GM12878 (cell line): ENCODE data around the gene PRR7. TPM values are rescaled to one million over a fixed set of nuclear protein-coding genes. Genes with fewer than 3 reads are reported as not detected.

Experiments used
- ATAC-seq: fragments of 200-7000 bp; cut with Tn5 transposase; 3 replicates; pipeline ENCODE4 v1.9.1; 2020; ENCODE audit warnings: mild to moderate bottlenecking, moderate library complexity
- BruUV-seq: library from RNA; stranded (reverse); fragments of 400-500 nt; replicated peaks from 2 replicates; lab custom pipeline; 2021; lab: Mats Ljungman, UMichigan
- CTCF ChIA-PET: fragments of 300-600 bp; sonication (Branson Sonifier 250); formaldehyde crosslinking; extraction: SDS; loops from one replicate; lab custom pipeline; 2021; ENCODE audit warnings: inconsistent platforms; lab: Yijun Ruan, JAX
- POLR2A ChIA-PET: fragments of 350-600 bp; formaldehyde crosslinking; extraction: SDS; loops from one replicate; lab custom pipeline; 2021; ENCODE audit warnings: inconsistent platforms; lab: Charles Lee
- RAD21 ChIA-PET: fragments of 300-600 bp; sonication (Branson Sonifier 250); formaldehyde crosslinking; loops from one replicate; lab custom pipeline; 2023; ENCODE audit warnings: antibody characterized with exemption; ENCODE audit not compliant: unreplicated experiment; lab: Charles Lee
- SMC1A ChIA-PET: fragments of 300-600 bp; sonication (Branson Sonifier 250); formaldehyde crosslinking; loops from one replicate; lab custom pipeline; 2023; ENCODE audit not compliant: unreplicated experiment, uncharacterized antibody; lab: Charles Lee
- DNase-seq: peaks from one replicate; pipeline ENCODE4 v3.0.0-alpha.2; 2011; ENCODE audit warnings: low read depth, low spot score
- FAIRE-seq: peaks from 3 replicates; lab custom pipeline; 2011; peaks lifted over from hg19 to GRCh38; lab: Jason Lieb, UNC
- H2AFZ ChIP-seq: 2 replicates; pipeline ENCODE4 v1.6.0; 2011; ENCODE audit warnings: low read depth, low read length, control low read depth; ENCODE audit not compliant: control insufficient read depth
- H3K27ac ChIP-seq: 2 replicates; pipeline ENCODE4 v1.5.1; 2011; ENCODE audit warnings: control low read depth; ENCODE audit not compliant: control insufficient read depth, insufficient read depth
- H3K27me3 ChIP-seq, 2 experiments: replicated peaks in 1 of 2; 2 replicates each; pipeline versions ENCODE4 v1.6.0 to v1.6.1; 2011; ENCODE audit warnings: low read length in 1 of 2; ENCODE audit not compliant: control insufficient read depth in 2 of 2, insufficient read depth in 2 of 2
- H3K36me3 ChIP-seq, 2 experiments: 2 replicates each; pipeline ENCODE4 v1.5.1; 2011; ENCODE audit warnings: low read length in 1 of 2; ENCODE audit not compliant: control insufficient read depth in 2 of 2, insufficient read depth in 2 of 2
- H3K4me1 ChIP-seq: 2 replicates; pipeline ENCODE4 v1.6.1; 2011; ENCODE audit warnings: mild to moderate bottlenecking, low read length, moderate library complexity, mixed read lengths; ENCODE audit not compliant: control insufficient read depth, insufficient read depth
- H3K4me2 ChIP-seq: 2 replicates; pipeline ENCODE4 v1.6.0; 2011; ENCODE audit warnings: control low read depth; ENCODE audit not compliant: control insufficient read depth, insufficient read depth
- H3K4me3 ChIP-seq: fragments of 200-600 bp; sonication (generic); 2 replicates; pipeline ENCODE4 v1.5.1; 2016
- H3K79me2 ChIP-seq: 2 replicates; pipeline ENCODE4 v1.6.0; 2011; ENCODE audit warnings: low read length; ENCODE audit not compliant: control insufficient read depth, insufficient read depth
- H3K9ac ChIP-seq: 2 replicates; pipeline ENCODE4 v1.8.0; 2011; ENCODE audit warnings: low read length, control low read depth, mixed read lengths; ENCODE audit not compliant: control insufficient read depth, insufficient read depth
- H3K9me3 ChIP-seq: replicated peaks from 3 replicates; pipeline ENCODE4 v1.5.1; 2011; ENCODE audit warnings: mild to moderate bottlenecking, low read length; ENCODE audit not compliant: control insufficient read depth, insufficient read depth
- H4K20me1 ChIP-seq: 2 replicates; pipeline ENCODE4 v1.6.0; 2011; ENCODE audit not compliant: control insufficient read depth, insufficient read depth
- BHLHE40 ChIP-seq, 2 experiments: fragments of 450-650 bp in 1 of 2; IDR thresholded peaks; 2 replicates each; pipeline ENCODE4 v1.6.1; 2011 to 2017; ENCODE audit warnings: low read depth in 2 of 2, borderline replicate concordance in 1 of 2, improper control_type of control experiment in 1 of 2, low read length in 1 of 2, mild to moderate bottlenecking in 1 of 2
- JUND ChIP-seq: IDR thresholded peaks from 2 replicates; pipeline ENCODE4 v1.6.1; 2012; ENCODE audit warnings: low read depth, mild to moderate bottlenecking, low read length, improper control_type of control experiment, moderate library complexity
- KDM1A ChIP-seq: fragments of 200-600 bp; sonication (generic); IDR thresholded peaks from 2 replicates; pipeline ENCODE4 v1.6.1; 2016; ENCODE audit warnings: borderline replicate concordance
- LARP7 ChIP-seq: fragments of 450-650 bp; IDR thresholded peaks from 2 replicates; pipeline ENCODE4 v1.6.1; 2017; ENCODE audit warnings: mild to moderate bottlenecking
- NFYA ChIP-seq: IDR thresholded peaks from 2 replicates; pipeline ENCODE4 v1.6.1; 2011; ENCODE audit warnings: low read depth, mild to moderate bottlenecking, low read length, improper control_type of control experiment, borderline replicate concordance
- NFYB ChIP-seq: IDR thresholded peaks from 2 replicates; pipeline ENCODE4 v1.6.1; 2011; ENCODE audit warnings: low read depth, mild to moderate bottlenecking, low read length, improper control_type of control experiment, moderate library complexity; ENCODE audit not compliant: insufficient read depth
- NR2F1 ChIP-seq: fragments of 450-650 bp; conservative IDR thresholded peaks from 2 replicates; pipeline ENCODE4 v1.6.1; 2017; ENCODE audit warnings: mild to moderate bottlenecking
- PAX5 ChIP-seq: IDR thresholded peaks from 2 replicates; pipeline ENCODE4 v1.6.1; 2011; ENCODE audit warnings: low read depth, low read length, borderline replicate concordance
- PML ChIP-seq: IDR thresholded peaks from 2 replicates; pipeline ENCODE4 v1.6.1; 2012; ENCODE audit warnings: low read length, inconsistent platforms
- POLR2A ChIP-seq: IDR thresholded peaks from 2 replicates; pipeline ENCODE4 v1.6.1; 2011; ENCODE audit warnings: low read depth, mild to moderate bottlenecking, low read length
- RFX5 ChIP-seq: IDR thresholded peaks from 2 replicates; pipeline ENCODE4 v1.6.1; 2011; ENCODE audit warnings: low read depth, low read length, improper control_type of control experiment
- SMAD5 ChIP-seq: IDR thresholded peaks from 2 replicates; pipeline ENCODE4 v1.6.1; 2016; ENCODE audit warnings: antibody characterized with exemption, low read depth
- SMARCA5 ChIP-seq: fragments of 450-650 bp; IDR thresholded peaks from 2 replicates; pipeline ENCODE4 v1.6.1; 2017; ENCODE audit warnings: mild to moderate bottlenecking
- YY1 ChIP-seq: IDR thresholded peaks from 2 replicates; pipeline ENCODE4 v1.6.1; 2011; ENCODE audit warnings: low read depth, mild to moderate bottlenecking, low read length
- ZBED1 ChIP-seq: IDR thresholded peaks from 2 replicates; pipeline ENCODE4 v1.6.1; 2016; ENCODE audit warnings: borderline replicate concordance
- WGBS: methylation state at CpG from one replicate; pipeline ENCODE4 v1.1.6; 2016; ENCODE audit warnings: low lambda C conversion rate; ENCODE audit not compliant: insufficient replicate concordance, insufficient coverage; ENCODE audit errors: missing lambda C conversion rate; 5-methylcytosine and 5-hydroxymethylcytosine counted together
- in situ Hi-C: fragments of 300-500 bp; cut with MboI; formaldehyde crosslinking; loops from 9 replicates; pipeline ENCODE4 v1.14.3; 2018; ENCODE audit warnings: mixed read lengths
- intact Hi-C: fragments of 100-400 bp; cut with micrococcal nuclease; formaldehyde crosslinking; loops from one replicate; pipeline ENCODE4 v1.14.2; 2022; ENCODE audit not compliant: unreplicated experiment
- polyA plus RNA-seq, 11 experiments: library from polyadenylated mRNA; depleted of rRNA in 4 of 11; unstranded in 6 of 11; stranded (reverse) in 5 of 11; fragments of >200 nt; fragmentation: Nextera tagmentation in 4 of 11; fragmentation: Illumina TruSeq in 1 of 11; extraction: Ambion mirVana in 4 of 11; extraction: Trizol in 1 of 11; gene quantifications; 1 replicate in 1 of 11; 2 replicates in 10 of 11; pipeline versions ENCODE4 v1.2.1 to v1.2.3, GENCODE V29; 2011 to 2016; ENCODE audit warnings: inconsistent platforms in 2 of 11, missing spikeins in 2 of 11, low read depth in 1 of 11
- total RNA-seq, 4 experiments: library from RNA; depleted of rRNA in 3 of 4; stranded (reverse); fragments of >200 nt in 3 of 4; fragmentation: Illumina TruSeq in 1 of 4; extraction: Trizol in 1 of 4; gene quantifications; 2 replicates each; pipeline versions ENCODE4 v1.2.1 to v1.2.3, GENCODE V29; 2013 to 2021
- TF ChIP-seq, protein P1 (sequence below): fragments of 450-650 bp; IDR thresholded peaks from 2 replicates; pipeline ENCODE4 v1.6.1; 2017; ENCODE audit warnings: mild to moderate bottlenecking, moderate library complexity
- TF ChIP-seq, protein P2 (sequence below): IDR thresholded peaks from 2 replicates; pipeline ENCODE4 v1.6.1; 2011; ENCODE audit warnings: low read depth, mild to moderate bottlenecking, low read length, moderate library complexity, borderline replicate concordance; ENCODE audit errors: extremely low read depth
- TF ChIP-seq, protein P3 (sequence below): fragments of 150-350 bp; IDR thresholded peaks from 2 replicates; pipeline ENCODE4 v1.6.1; 2014; ENCODE audit warnings: mild to moderate bottlenecking, low read depth, low read length

Gene PRR7
- total and polyA plus RNA-seq, 10 of the 15 experiments (the other 5 are each of a cell fraction or from before 2014, with no cell fraction given), result 0.09 to 18.8 (median 4.6) TPM; not detected in 2

DNA sequence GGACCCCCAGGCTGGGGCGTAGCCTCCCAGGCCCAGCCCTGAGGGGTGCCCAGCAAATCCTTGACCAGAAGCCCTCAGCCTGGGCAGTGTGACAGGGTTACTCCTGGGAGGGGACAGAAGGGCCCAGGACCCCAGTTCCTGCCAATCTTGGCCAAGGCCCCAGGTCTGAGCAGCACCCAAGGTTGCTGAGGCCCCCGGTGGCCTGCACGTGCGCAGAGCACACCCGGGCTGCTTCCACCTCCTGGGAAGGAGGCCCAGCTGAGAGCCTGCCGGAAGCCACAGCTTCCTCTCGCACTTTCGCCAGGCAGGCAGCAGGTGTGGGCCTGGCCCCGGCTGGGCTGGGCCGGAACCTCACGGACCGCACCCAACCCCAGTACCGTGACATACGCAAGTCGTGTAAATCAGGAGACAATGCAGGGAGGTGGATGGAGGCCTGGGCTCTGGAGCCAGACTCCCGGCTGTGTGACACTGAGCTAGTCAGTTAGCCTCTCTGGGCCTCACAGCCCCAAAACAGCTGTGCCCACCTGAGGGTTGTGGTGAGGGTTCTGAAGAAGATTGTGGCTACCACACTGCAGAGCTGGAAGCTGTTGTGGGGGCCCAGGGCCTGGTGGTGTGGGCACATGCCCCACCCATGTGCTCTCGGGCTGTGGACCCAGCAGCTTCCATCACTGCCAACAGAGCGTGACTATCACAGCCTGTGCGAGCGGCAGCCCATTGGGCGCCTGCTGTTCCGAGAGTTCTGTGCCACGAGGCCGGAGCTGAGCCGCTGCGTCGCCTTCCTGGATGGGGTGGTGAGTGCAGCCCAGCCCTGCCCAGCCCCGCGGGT lies 15.1 kb upstream of the PRR7 start:
- H3K4me3 ChIP-seq, result peak overlapping the region; percentile 83; the same call in 1 of the 2 replicates
- H3K4me2 ChIP-seq, result peak overlapping the region; percentile 65
- no peaks in the 10 kb centered on the region for H4K20me1 ChIP-seq
- BruUV-seq, result no TSS peak
- DNase-seq (peak; percentile 77), FAIRE-seq (peak; percentile 97), ATAC-seq (peak; percentile 59)
- H3K4me1 ChIP-seq, result peaks cover 49% of the 10 kb centered on the region
- RAD21 ChIA-PET, result interaction anchor here (0.6 to 11.0 kb wide), 14 partner anchors 9 to 122 kb away, joined by 3 to 288 read pairs (median 4); partner anchors contain the start of gene PRR7
- H3K36me3 ChIP-seq, result peaks cover 32 to 40% of the 10 kb centered on the region in 2 experiments
- in situ Hi-C loops (no loop called here), intact Hi-C loops (loop anchor here (2.0 kb wide), 1 partner anchor 17 kb away; no protein-coding TSS in a partner anchor)
- CTCF ChIA-PET, result interaction anchor here (0.6 to 13.2 kb wide), 10 partner anchors 15 to 119 kb away, joined by 3 to 188 read pairs (median 4); partner anchors contain the start of genes PFN3 and PRR7
- H3K9me3 ChIP-seq, result no peaks in the 10 kb centered on the region
- H3K27me3 ChIP-seq, result no peaks in the 10 kb centered on the region
- peaks cover 58% of the 10 kb centered on the region for H3K79me2 ChIP-seq
- 1% methylated on average over 29 of the region's 29 CpGs for WGBS
- SMC1A ChIA-PET, result interaction anchor here (0.6 to 7.2 kb wide), 11 partner anchors 10 to 632 kb away, joined by 3 to 73 read pairs (median 7); partner anchors contain the start of gene PRR7
- H2AFZ ChIP-seq, result no peak overlapping the region
- H3K27ac ChIP-seq, result peak overlapping the region; percentile 94
- H3K9ac ChIP-seq, result peak overlapping the region; percentile 93
- POLR2A ChIA-PET, result interaction anchor here (0.9 to 13.4 kb wide), 8 partner anchors 9 to 168 kb away, joined by 3 to 358 read pairs (median 6); partner anchors contain the start of genes F12, PFN3 and PRR7
- TF ChIP-seq NFYB (0 out of 2 replicates have a peak, but pooled peaks have one; percentile 39), KDM1A (no peak), ZBED1 (peak; percentile 98), JUND (no peak), YY1 (peak; percentile 5; the same call in 1 of the 2 replicates), LARP7 (peak; percentile 34), BHLHE40 (IDR thresholded peaks at IDR 0.05; ENCODE audit: borderline replicate concordance in 1 of 2, low read depth in 2 of 2, low read length in 1 of 2) (peak; percentile 99), PML (no peak), SMARCA5 (peak; percentile 99), SMAD5 (no peak), RFX5 (no peak), NR2F1 (peak; percentile 32; the same call in 1 of the 2 replicates), NFYA (no peak), PAX5 (peak; percentile 94), POLR2A (no peak)
- TF ChIP-seq, protein P1, sequence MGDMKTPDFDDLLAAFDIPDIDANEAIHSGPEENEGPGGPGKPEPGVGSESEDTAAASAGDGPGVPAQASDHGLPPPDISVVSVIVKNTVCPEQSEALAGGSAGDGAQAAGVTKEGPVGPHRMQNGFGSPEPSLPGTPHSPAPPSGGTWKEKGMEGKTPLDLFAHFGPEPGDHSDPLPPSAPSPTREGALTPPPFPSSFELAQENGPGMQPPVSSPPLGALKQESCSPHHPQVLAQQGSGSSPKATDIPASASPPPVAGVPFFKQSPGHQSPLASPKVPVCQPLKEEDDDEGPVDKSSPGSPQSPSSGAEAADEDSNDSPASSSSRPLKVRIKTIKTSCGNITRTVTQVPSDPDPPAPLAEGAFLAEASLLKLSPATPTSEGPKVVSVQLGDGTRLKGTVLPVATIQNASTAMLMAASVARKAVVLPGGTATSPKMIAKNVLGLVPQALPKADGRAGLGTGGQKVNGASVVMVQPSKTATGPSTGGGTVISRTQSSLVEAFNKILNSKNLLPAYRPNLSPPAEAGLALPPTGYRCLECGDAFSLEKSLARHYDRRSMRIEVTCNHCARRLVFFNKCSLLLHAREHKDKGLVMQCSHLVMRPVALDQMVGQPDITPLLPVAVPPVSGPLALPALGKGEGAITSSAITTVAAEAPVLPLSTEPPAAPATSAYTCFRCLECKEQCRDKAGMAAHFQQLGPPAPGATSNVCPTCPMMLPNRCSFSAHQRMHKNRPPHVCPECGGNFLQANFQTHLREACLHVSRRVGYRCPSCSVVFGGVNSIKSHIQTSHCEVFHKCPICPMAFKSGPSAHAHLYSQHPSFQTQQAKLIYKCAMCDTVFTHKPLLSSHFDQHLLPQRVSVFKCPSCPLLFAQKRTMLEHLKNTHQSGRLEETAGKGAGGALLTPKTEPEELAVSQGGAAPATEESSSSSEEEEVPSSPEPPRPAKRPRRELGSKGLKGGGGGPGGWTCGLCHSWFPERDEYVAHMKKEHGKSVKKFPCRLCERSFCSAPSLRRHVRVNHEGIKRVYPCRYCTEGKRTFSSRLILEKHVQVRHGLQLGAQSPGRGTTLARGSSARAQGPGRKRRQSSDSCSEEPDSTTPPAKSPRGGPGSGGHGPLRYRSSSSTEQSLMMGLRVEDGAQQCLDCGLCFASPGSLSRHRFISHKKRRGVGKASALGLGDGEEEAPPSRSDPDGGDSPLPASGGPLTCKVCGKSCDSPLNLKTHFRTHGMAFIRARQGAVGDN, result peak; percentile 93
- TF ChIP-seq, protein P2, sequence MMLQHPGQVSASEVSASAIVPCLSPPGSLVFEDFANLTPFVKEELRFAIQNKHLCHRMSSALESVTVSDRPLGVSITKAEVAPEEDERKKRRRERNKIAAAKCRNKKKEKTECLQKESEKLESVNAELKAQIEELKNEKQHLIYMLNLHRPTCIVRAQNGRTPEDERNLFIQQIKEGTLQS, result no peak
- TF ChIP-seq, protein P3, sequence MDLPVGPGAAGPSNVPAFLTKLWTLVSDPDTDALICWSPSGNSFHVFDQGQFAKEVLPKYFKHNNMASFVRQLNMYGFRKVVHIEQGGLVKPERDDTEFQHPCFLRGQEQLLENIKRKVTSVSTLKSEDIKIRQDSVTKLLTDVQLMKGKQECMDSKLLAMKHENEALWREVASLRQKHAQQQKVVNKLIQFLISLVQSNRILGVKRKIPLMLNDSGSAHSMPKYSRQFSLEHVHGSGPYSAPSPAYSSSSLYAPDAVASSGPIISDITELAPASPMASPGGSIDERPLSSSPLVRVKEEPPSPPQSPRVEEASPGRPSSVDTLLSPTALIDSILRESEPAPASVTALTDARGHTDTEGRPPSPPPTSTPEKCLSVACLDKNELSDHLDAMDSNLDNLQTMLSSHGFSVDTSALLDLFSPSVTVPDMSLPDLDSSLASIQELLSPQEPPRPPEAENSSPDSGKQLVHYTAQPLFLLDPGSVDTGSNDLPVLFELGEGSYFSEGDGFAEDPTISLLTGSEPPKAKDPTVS, result no peak
